ENCODE results near the gene STK11IP. TPM values are rescaled to one million over a fixed set of nuclear protein-coding genes. Genes with fewer than 3 reads are reported as not detected.

The STK11IP gene
- total and polyA plus RNA-seq, 2 of the 4 experiments (the other 2 are of a cell fraction), result 14.5 to 19.7 TPM

- H3K4ac ChIP-seq (ENCODE audit: low read depth, low read length), result no peak overlapping the region
- no peak overlapping the region for H3K9ac ChIP-seq (ENCODE audit: low read depth, low read length)
- H4K8ac ChIP-seq (ENCODE audit: low read depth in 2 of 2, low read length in 2 of 2), result no peak overlapping the region
- ChIA-PET CTCF (no interaction called here), POLR2A (ENCODE audit: unreplicated experiment) (no interaction called here)
- no peaks in the 10 kb centered on the region; the same call in none of the 2 replicates for H4K20me1 ChIP-seq (ENCODE audit: insufficient read depth, low read length)
- no peak overlapping the region for H2AK5ac ChIP-seq (ENCODE audit: low read depth, low read length)
- no peaks in the 10 kb centered on the region for H3K79me1 ChIP-seq (ENCODE audit: low read depth in 1 of 2, low read length in 2 of 2)
- no peak overlapping the region for H4K91ac ChIP-seq (ENCODE audit: insufficient read depth, low read depth, low read length)
- peak overlapping the region; percentile 88 for H2AFZ ChIP-seq (replicated peaks; ENCODE audit: low read length, poor library complexity)
- H2AK9ac ChIP-seq (replicated peaks; ENCODE audit: low read depth, low read length, poor library complexity), result no peak overlapping the region
- in situ Hi-C loops (cut with MboI; ENCODE audit: low sequenced_read_pairs), result no loop called here
- no peak overlapping the region for H2BK120ac ChIP-seq (ENCODE audit: low read depth, low read length)
- ATAC-seq (ENCODE audit: low read depth) (no peak), DNase-seq (no peak)
- dilution Hi-C loops (cut with HindIII; ENCODE audit: low sequenced_read_pairs, unreplicated experiment), result no loop called here
- no peak overlapping the region for H2BK20ac ChIP-seq (ENCODE audit: low read depth, low read length)
- no peaks in the 10 kb centered on the region; the same call in 1 of the 2 replicates for H3K9me1 ChIP-seq (ENCODE audit: insufficient read depth, low read length)
- H3K18ac ChIP-seq (ENCODE audit: low read depth, low read length), result no peak overlapping the region
- no peak overlapping the region for H4K5ac ChIP-seq (ENCODE audit: low read depth, low read length)
- intact Hi-C loops (cut with micrococcal nuclease), result no loop called here
- H3K27ac ChIP-seq (ENCODE audit: insufficient read depth, low read length), result no peak overlapping the region
- 75% methylated on average over 2 of the region's 8 CpGs; no CpG with 5 or more reads in 1 of the 2 experiments for WGBS, 2 experiments (ENCODE audit: extremely low coverage in 2 of 2, insufficient read length in 1 of 2)
- H2BK15ac ChIP-seq (ENCODE audit: low read depth, low read length), result no peak overlapping the region
- no peak overlapping the region for H3K23ac ChIP-seq (ENCODE audit: low read depth, low read length)
- no peaks in the 10 kb centered on the region; the same call in none of the 2 replicates for H3K4me1 ChIP-seq (ENCODE audit: control insufficient read depth, insufficient read depth, low read length)
- no peak overlapping the region for H3K14ac ChIP-seq (replicated peaks; ENCODE audit: low read depth, low read length)
- H2BK5ac ChIP-seq (ENCODE audit: low read depth, low read length, poor library complexity, severe bottlenecking), result no peak overlapping the region
- H3K56ac ChIP-seq (ENCODE audit: extremely low read depth, insufficient read depth, low read length), result no peak overlapping the region
- no TSS peak for BruUV-seq (replicated peaks)
- H3K9me3 ChIP-seq (ENCODE audit: control insufficient read depth, insufficient read depth, low read length), result no peaks in the 10 kb centered on the region
- peaks cover 43% of the 10 kb centered on the region for H3K27me3 ChIP-seq (ENCODE audit: control insufficient read depth, insufficient read depth, low read length)
- no peak overlapping the region for H3K4me2 ChIP-seq (ENCODE audit: low read depth, low read length)
- H3K36me3 ChIP-seq (ENCODE audit: control insufficient read depth, insufficient read depth, low read length), result no peaks in the 10 kb centered on the region
- TF ChIP-seq RFX5 (IDR thresholded peaks at IDR 0.05; ENCODE audit: low read depth, low read length), result no peak
- TF ChIP-seq CEBPB (IDR thresholded peaks at IDR 0.05; ENCODE audit: low read depth, low read length), result no peak
- no peak for TF ChIP-seq MXI1 (IDR thresholded peaks at IDR 0.05; ENCODE audit: borderline replicate concordance, low read depth, low read length)
- no peak for TF ChIP-seq FOS (IDR thresholded peaks at IDR 0.05; ENCODE audit: low read depth, low read length)
- no peak for TF ChIP-seq POLR2A (IDR thresholded peaks at IDR 0.05; ENCODE audit: low read depth, low read length)
- no peak for TF ChIP-seq MAFK (IDR thresholded peaks at IDR 0.05; ENCODE audit: low read depth, low read length)
- TF ChIP-seq NFE2L2 (IDR thresholded peaks at IDR 0.05; ENCODE audit: low read depth, low read length), result no peak
- TF ChIP-seq RAD21 (IDR thresholded peaks at IDR 0.05; ENCODE audit: low read length), result no peak
- no peak for TF ChIP-seq ELK1 (IDR thresholded peaks at IDR 0.05; ENCODE audit: borderline replicate concordance, low read depth, low read length)
- TF ChIP-seq BHLHE40 (IDR thresholded peaks at IDR 0.05; ENCODE audit: low read depth, low read length), result no peak
- TF ChIP-seq SMC3 (IDR thresholded peaks at IDR 0.05; ENCODE audit: low read depth, low read length), result no peak
- TF ChIP-seq MAZ (IDR thresholded peaks at IDR 0.05; ENCODE audit: borderline replicate concordance, low read depth, low read length), result no peak
- TF ChIP-seq CTCF (conservative IDR thresholded peaks at IDR 0.05; ENCODE audit: low read depth, low read length), result no peak
- TF ChIP-seq RCOR1 (IDR thresholded peaks at IDR 0.05; ENCODE audit: insufficient replicate concordance, low read length), result no peak
- TF ChIP-seq CHD1 (IDR thresholded peaks at IDR 0.05; ENCODE audit: low read depth, low read length), result no peak
- TF ChIP-seq USF2 (IDR thresholded peaks at IDR 0.05; ENCODE audit: low read depth, low read length), result no peak
- no peak overlapping the region for H3K4me3 ChIP-seq (ENCODE audit: insufficient read depth, low read depth, low read length)
These were observed 28.9 kb downstream of the STK11IP start for GRCh38 chr2:219626540-219626939.

All from IMR-90 (cell line).